CD4-positive, alpha-beta T cell (primary cell): ENCODE results near the gene AUTS2. TPM values are rescaled to one million over a fixed set of nuclear protein-coding genes. Genes with fewer than 3 reads are reported as not detected.

Experiments used
- ATAC-seq: fragments of 200-7000 bp; cut with Tn5 transposase; one replicate; pipeline ENCODE4 v1.10.0; 2022; ENCODE audit warnings: mild to moderate bottlenecking; ENCODE audit not compliant: poor library complexity
- CTCF ChIA-PET: fragments of 350-600 bp; sonication (Branson Sonifier 250); formaldehyde crosslinking; loops from one replicate; lab custom pipeline; 2021; ENCODE audit warnings: antibody characterized with exemption, inconsistent platforms; lab: Charles Lee
- POLR2A ChIA-PET: fragments of 350-600 bp; sonication (Branson Sonifier 250); formaldehyde crosslinking; loops from one replicate; lab custom pipeline; 2021; ENCODE audit warnings: antibody characterized with exemption, inconsistent platforms; lab: Charles Lee
- DNase-seq, 14 experiments: peaks; one replicate each; pipeline ENCODE4 v3.0.0-alpha.2; 2013 to 2020; ENCODE audit warnings: mixed read lengths in 2 of 14
- H3K27ac ChIP-seq, 2 donors: one replicate each; pipeline versions ENCODE4 v1.5.1 to v1.7.0; 2013; ENCODE audit warnings: low read length in 2 of 2, low read depth in 1 of 2, mild to moderate bottlenecking in 1 of 2
- H3K27me3 ChIP-seq, 2 experiments: 1 replicate in 1 of 2; 2 replicates in 1 of 2; pipeline versions ENCODE4 v1.6.1 to v1.7.0; 2013; ENCODE audit warnings: low read length in 2 of 2, control low read depth in 1 of 2, mild to moderate bottlenecking in 1 of 2, moderate library complexity in 1 of 2; ENCODE audit not compliant: insufficient read depth in 2 of 2, control insufficient read depth in 1 of 2
- H3K36me3 ChIP-seq: one replicate; pipeline ENCODE4 v1.6.1; 2013; ENCODE audit warnings: low read length, control low read depth; ENCODE audit not compliant: insufficient read depth
- H3K4me1 ChIP-seq: one replicate; pipeline ENCODE4 v1.6.1; 2013; ENCODE audit warnings: low read length, control low read depth; ENCODE audit not compliant: insufficient read depth
- H3K4me3 ChIP-seq: one replicate; pipeline ENCODE4 v1.5.1; 2013; ENCODE audit warnings: mild to moderate bottlenecking, low read length, moderate library complexity
- H3K9me3 ChIP-seq, 2 experiments: 1 replicate in 1 of 2; 2 replicates in 1 of 2; pipeline versions ENCODE4 v1.6.1 to v1.7.0; 2013; ENCODE audit warnings: low read length in 2 of 2, mild to moderate bottlenecking in 2 of 2, control low read depth in 1 of 2, moderate library complexity in 1 of 2; ENCODE audit not compliant: control insufficient read depth in 1 of 2, insufficient read depth in 1 of 2
- H3K27ac Mint-ChIP-seq: one replicate; pipeline ENCODE4 v1.8.0; 2020; ENCODE audit warnings: mixed read lengths
- H3K27me3 Mint-ChIP-seq: one replicate; pipeline ENCODE4 v1.8.0; 2021; ENCODE audit warnings: mixed read lengths
- H3K36me3 Mint-ChIP-seq: one replicate; pipeline ENCODE4 v1.8.0; 2021; ENCODE audit warnings: low read depth, mixed read lengths
- H3K4me1 Mint-ChIP-seq: one replicate; pipeline ENCODE4 v1.8.0; 2021; ENCODE audit warnings: low read depth, mixed read lengths
- H3K4me3 Mint-ChIP-seq: one replicate; pipeline ENCODE4 v1.8.0; 2020; ENCODE audit warnings: mild to moderate bottlenecking, mixed read lengths
- H3K9me3 Mint-ChIP-seq: one replicate; pipeline ENCODE4 v1.8.0; 2020; ENCODE audit warnings: mixed read lengths
- intact Hi-C, 2 experiments: fragments of 100-400 bp; cut with DNase I in 1 of 2; cut with micrococcal nuclease in 1 of 2; formaldehyde crosslinking; loops; one replicate each; pipeline versions ENCODE4 v1.15.1 to v1.9.0; 2023 to 2025; cut with DNase I, micrococcal nuclease
- total RNA-seq, 174 experiments: library from RNA in 2 of 174; stranded (reverse) in 2 of 174; gene quantifications; one replicate each; pipeline ENCODE4 v1.2.3 and lab custom pipeline; 2021 to 2026
- TF ChIP-seq, protein P1 (sequence below): fragments of 200-600 bp; IDR thresholded peaks from one replicate; pipeline ENCODE4 v1.8.0; 2022; ENCODE audit warnings: antibody characterized with exemption, mild to moderate bottlenecking

Gene AUTS2
- total RNA-seq, 2 experiments from 2014 or later, result 43.6 to 47.6 TPM

DNA sequence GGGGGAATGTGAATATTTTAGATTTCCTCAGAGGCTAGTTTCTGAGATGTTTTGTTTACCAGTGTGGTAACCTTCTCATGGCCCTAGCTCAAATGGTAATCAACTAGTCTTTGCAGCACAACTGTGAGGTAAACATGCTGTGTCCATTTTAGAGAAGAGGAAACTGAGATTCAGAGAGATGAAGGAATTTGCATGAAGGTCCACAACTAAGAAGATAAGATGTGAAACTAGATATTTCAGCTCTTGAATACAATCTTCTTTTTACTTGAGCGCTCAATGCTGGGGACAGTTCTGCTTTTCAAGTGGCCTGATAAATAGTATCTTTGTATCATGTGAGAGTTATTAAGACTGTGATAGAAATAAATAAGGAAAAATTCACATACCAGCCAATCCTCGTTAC lies 245.4 kb downstream of the AUTS2 start:
- Histone ChIP-seq H3K27ac (no peak overlapping the region), H3K9me3 (no peaks in the 10 kb centered on the region), H3K36me3 (no peaks in the 10 kb centered on the region), H3K27me3 (no peaks in the 10 kb centered on the region), H3K4me3 (no peak overlapping the region), H3K4me1 (no peaks in the 10 kb centered on the region)
- DNase-seq (no peak), ATAC-seq (no peak)
- POLR2A ChIA-PET, result no interaction called here
- intact Hi-C loops, result no loop called here
- no peak overlapping the region for H3K4me3 Mint-ChIP-seq
- peaks cover 7% of the 10 kb centered on the region for H3K27me3 Mint-ChIP-seq
- CTCF ChIA-PET, result no interaction called here
- no peaks in the 10 kb centered on the region for H3K4me1 Mint-ChIP-seq
- no peaks in the 10 kb centered on the region for H3K36me3 Mint-ChIP-seq
- TF ChIP-seq, protein P1, sequence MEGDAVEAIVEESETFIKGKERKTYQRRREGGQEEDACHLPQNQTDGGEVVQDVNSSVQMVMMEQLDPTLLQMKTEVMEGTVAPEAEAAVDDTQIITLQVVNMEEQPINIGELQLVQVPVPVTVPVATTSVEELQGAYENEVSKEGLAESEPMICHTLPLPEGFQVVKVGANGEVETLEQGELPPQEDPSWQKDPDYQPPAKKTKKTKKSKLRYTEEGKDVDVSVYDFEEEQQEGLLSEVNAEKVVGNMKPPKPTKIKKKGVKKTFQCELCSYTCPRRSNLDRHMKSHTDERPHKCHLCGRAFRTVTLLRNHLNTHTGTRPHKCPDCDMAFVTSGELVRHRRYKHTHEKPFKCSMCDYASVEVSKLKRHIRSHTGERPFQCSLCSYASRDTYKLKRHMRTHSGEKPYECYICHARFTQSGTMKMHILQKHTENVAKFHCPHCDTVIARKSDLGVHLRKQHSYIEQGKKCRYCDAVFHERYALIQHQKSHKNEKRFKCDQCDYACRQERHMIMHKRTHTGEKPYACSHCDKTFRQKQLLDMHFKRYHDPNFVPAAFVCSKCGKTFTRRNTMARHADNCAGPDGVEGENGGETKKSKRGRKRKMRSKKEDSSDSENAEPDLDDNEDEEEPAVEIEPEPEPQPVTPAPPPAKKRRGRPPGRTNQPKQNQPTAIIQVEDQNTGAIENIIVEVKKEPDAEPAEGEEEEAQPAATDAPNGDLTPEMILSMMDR, result no peak
- no peak overlapping the region for H3K27ac Mint-ChIP-seq
- no peaks in the 10 kb centered on the region for H3K9me3 Mint-ChIP-seq

DNA sequence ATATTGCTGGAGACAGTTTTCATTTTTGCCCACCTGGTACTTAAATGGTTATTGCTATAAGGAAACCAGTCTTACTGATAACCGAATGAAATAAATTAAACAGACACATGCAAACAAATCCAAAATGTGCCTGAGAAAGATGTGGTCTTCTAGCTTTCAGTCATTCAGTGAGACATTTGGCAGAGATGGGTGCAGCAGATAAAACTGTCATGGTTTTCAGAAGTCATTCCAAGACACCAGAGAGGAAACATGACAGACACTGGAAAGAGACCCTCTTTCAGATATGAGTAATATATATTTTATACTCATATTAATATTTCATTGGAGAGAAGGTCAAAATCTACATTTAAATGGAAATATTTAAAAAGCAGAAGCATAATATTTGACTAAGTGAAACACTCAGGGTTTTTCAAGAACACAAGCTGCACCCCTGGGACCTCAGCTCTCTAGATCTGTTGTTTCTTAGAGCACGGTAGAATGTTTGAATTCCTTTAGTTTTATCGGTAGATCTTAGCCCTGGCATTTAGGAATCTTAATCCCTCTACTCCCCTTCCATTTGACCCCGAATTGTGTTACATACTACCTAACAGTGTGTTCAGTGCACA lies 246.1 kb downstream of the AUTS2 start:
- TF ChIP-seq, protein P1, result no peak
- Mint-ChIP-seq H3K9me3 (no peaks in the 10 kb centered on the region), H3K4me1 (no peaks in the 10 kb centered on the region), H3K4me3 (no peak overlapping the region), H3K36me3 (no peaks in the 10 kb centered on the region), H3K27ac (no peak overlapping the region), H3K27me3 (peaks cover 7% of the 10 kb centered on the region)
- no peaks in the 10 kb centered on the region for H3K27me3 ChIP-seq
- no peak overlapping the region for H3K4me3 ChIP-seq
- CTCF ChIA-PET, result no interaction called here
- POLR2A ChIA-PET, result no interaction called here
- intact Hi-C loops, result no loop called here
- no peaks in the 10 kb centered on the region for H3K36me3 ChIP-seq
- ATAC-seq (no peak), DNase-seq (no peak)
- no peaks in the 10 kb centered on the region for H3K9me3 ChIP-seq
- no peaks in the 10 kb centered on the region for H3K4me1 ChIP-seq
- no peak overlapping the region for H3K27ac ChIP-seq

DNA sequence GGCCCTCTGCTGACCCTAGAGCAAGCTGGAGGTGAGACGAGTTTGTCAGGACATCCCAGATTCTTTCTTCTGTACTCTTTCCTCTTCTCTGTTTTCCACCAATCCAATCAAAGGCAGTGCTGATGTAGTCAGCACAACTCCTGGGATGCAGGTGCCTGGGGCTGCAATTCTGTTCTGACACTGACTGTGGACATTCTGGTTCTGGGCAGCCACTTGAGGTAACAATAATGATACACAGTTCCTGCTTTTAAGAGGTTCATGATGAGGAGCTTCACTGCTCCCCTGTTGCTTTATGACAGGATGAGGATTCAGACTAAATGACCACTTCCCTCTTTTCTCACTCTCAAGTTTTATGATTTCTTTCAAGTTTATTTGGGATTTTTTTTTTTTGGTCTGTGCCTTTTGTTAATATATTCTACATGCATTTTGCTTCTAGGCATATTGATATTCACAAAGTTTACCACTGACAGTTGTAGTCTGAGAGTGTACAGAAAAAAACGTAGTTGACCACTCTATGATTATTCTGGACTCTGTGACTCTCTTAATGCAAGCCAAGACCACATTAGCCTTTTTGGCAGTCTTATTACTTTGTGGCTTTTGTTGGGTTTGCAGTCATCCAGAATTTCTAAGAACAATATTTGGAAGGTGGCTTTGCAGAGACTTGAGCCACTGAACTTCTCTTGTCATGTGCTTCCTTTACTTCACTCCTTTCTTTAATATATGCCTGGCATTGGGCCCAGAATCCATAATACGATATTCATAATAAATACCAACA lies 247.6 kb downstream of the AUTS2 start:
- no peaks in the 10 kb centered on the region for H3K4me1 Mint-ChIP-seq
- peaks cover 7% of the 10 kb centered on the region for H3K27me3 Mint-ChIP-seq
- intact Hi-C loops, result no loop called here
- H3K36me3 ChIP-seq, result no peaks in the 10 kb centered on the region
- H3K27ac Mint-ChIP-seq, result no peak overlapping the region
- no peaks in the 10 kb centered on the region for H3K9me3 Mint-ChIP-seq
- no peak overlapping the region for H3K27ac ChIP-seq
- no peaks in the 10 kb centered on the region for H3K4me1 ChIP-seq
- TF ChIP-seq, protein P1, result no peak
- ChIA-PET POLR2A (no interaction called here), CTCF (no interaction called here)
- no peak overlapping the region for H3K4me3 ChIP-seq
- no peaks in the 10 kb centered on the region for H3K27me3 ChIP-seq
- no peaks in the 10 kb centered on the region for H3K9me3 ChIP-seq
- DNase-seq, result no peak
- H3K4me3 Mint-ChIP-seq, result no peak overlapping the region
- no peaks in the 10 kb centered on the region for H3K36me3 Mint-ChIP-seq
- ATAC-seq, result no peak
